ENCODE data around the gene NADK.

Gene NADK

DNA sequence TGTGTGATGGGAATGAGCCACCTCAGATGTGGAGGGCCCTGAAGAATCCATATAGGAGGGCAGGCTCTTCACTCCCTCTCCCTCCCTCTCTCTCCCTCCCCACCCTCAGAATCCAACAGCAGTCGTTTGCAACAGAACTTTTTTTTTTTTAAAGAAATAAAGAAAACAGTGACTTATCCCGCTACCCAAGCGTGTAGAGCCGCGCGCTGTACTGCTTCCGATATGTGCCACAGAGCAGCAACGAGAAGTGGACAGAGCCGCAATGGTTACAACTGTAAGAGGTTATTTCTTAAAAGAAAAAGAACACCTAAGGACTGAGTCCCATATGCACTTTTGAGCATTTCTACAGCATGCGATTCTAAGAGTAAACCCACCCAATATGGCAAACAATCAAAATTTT lies 7.4 kb upstream of the NADK start:
- no peak for DNase-seq

DNA sequence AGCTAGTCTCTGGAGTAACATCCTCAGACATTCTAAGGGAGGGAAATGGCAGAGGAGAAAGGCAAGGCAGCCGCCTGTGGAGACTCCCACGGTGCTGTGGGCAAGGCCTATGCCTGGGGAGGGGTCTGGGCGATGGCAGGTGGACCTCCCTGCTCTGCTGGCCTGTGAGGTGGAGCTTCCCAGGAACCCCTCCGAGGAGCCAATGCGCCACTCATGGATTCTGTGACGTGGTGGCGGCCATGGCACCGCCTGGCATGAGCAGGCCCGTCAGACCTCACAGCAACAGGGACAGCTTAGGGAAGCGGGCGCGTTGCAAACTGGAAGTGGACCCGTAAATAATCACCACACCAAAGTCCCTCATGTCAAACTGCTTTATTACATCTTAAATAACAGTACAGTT lies 6.7 kb upstream of the NADK start:
- DNase-seq = no peak

DNA sequence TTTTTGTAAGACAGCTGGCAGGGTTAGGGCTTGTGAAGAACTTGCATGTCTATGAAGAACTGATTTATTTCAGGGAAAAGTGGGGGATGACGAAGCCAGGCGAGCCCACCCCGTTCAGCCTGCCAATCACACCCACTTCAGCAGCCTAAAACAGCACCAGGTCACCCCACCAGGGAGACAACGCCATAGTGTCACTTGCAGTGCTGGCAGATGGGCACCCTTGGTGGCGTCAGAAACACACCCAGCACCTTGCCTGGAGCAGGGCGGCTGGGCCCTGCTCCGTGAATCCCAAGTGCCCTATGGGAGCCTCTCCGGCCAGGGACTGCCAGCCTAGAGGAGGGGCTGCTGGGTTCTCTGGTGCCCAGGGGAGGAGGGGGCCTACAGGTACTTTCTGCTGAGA lies 5.0 kb upstream of the NADK start:
- no peak for DNase-seq

DNA sequence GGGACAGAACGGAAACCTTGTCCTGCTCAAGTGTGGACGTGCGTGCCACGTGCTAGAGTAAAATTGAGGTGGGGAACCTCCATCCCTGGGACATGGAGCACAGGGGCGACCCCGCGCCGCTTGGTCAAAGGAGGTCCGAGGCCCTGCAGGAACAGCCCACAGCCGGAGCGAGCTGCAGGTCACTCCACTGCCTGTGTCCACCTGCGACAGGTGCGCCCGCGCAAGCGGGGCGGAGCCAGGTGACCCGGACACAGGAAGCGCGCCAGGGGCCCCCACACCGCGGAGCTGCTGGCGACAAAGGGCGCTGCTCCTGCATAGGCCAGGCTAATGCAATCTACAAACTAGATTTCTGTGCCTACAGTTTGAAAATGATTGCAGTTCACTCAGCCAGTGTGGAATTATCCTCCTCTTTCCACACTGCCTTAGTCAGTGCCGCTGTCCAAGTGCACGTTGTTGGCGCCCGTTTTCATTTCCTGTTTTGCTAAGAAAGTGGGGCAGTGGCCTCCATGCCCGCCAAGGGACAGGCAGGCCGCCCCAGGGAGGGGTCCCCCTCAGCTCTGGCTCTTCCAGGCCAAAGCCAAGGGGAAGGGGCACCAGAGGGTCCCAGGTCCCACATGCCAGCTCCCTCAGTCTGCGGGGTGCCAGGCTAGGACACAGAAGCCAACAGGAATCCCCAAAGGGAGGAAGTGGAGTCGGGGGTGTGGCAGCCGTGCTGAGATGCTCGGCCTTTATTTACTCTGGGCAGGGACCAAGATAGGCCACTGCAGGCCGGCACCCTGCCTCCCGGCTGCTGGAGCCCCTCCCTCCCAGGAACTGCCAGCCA lies 4.3 kb upstream of the NADK start:
- DNase-seq = peak; percentile 17

DNA sequence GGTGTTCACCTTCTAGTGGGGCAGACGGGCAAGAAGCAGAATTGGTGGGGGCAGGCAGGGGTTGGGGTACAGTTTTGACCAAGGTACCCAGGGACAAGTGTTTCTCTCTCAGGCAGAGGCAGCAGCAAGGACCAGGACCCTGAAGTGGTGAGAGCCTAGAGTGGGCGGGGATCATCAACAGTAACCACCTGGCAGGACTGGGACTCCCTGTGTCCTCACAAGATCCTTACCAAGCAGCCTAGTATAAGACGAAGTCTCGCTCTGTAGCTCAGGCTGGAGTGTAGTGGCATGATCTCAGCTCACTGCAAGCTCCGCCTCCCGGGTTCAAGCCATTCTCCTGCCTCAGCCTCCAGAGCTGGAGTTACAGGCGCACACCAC lies 3.2 kb upstream of the NADK start:
- DNase-seq = no peak

DNA sequence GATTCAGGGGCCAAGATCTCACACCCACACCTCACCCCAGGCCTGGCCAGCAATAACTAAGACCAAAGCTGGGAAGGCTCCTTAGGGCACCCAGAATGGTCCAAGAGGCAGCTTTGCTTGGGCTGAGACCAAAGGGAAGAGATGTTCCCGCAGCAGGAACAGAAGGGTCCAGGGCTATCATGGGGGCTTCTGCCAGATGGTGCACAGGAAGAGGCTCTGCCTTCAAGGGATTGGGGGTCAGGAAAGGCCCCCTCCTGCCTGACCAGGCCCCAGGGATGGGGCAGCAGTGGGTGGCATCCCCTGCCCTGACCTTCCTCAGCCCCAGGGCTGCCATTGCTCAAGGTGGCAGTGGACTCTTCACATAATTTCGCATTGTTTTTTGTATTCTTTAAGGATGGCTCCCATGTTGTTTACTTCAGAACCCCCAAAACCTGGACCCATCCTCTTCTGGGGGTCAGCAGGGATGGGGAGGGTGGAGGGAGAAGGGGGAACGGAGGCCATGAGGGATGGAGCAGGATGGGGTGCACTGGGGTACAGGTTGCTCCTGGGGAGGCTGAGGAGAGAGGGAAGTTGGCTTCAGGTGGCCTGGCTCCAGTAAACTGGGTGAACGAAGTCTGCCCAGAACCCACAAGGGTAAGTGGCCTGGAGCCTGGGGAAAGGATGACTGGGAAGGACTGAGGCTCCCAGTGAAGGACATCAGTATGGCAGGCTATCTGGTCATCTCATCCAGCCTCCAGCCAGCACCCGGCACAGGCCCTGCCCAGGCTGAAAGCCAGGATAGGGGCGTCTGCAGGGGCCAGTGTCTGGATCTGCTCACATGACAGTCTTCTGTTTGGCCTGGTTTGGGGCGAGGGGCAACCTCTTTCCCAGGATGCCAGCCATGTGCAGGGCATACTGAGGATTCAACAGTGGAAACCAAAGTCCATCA lies 2.6 kb upstream of the NADK start:
- no peak for DNase-seq

DNA sequence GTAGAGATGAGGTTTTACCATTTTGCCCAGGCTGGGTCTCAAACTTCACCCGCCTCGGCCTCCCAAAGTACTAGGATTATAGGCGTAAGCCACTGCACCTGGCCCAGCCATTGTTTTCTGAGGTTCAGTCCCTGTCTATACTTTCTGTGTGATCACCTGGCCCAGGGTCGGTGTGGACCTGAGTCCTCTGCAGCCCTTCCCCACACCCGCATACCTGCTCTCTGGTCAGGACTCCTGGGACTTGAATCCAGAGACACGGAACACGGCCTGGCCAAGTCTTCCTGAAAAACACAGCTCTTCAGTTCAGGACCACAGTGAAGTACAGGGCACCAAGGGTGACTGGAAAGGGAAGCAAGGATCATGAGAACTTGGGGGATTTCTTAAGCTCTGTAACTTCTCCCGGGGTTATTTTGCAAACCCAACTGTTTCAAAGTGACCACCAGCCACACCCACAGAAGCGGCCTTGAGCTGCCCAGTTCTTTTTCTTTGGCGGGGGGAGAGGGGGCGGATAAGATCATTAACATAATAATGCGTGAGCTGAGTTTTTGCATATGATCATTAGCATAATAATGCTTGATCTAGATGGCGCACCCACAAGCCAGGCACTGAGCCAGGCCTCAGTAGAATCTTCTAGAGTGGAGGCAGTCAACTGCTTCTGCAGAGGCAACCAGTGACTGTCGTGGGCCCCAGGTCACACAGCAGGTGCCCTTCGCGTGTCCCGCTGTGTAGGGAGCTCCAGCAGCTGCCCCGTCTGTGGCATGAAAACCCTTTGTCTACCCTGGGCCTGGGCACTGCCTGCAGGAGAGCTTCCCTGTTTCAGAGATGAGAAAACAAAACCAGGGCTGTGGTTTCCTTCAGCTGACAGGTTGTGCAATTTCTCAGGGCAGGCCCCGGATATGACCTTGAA lies 1.7 kb upstream of the NADK start:
- DNase-seq = no peak

DNA sequence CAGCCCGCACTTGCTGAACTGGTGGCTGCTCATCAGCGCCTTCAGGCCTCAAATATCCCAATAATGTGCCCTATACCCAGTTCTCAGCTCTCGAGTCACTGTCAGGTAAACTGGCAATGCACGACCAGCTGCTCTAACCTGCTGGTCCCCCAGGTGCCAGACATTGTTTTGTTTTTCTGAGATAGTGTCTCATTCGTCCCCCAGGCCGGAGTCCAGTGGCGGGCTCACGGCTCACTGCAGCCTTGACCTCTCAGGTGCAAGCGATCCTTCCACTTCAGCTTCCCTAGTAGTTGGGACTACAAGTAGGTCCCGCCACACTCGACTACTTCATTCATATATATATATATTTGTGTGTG lies 1.0 kb upstream of the NADK start:
- DNase-seq = no peak

DNA sequence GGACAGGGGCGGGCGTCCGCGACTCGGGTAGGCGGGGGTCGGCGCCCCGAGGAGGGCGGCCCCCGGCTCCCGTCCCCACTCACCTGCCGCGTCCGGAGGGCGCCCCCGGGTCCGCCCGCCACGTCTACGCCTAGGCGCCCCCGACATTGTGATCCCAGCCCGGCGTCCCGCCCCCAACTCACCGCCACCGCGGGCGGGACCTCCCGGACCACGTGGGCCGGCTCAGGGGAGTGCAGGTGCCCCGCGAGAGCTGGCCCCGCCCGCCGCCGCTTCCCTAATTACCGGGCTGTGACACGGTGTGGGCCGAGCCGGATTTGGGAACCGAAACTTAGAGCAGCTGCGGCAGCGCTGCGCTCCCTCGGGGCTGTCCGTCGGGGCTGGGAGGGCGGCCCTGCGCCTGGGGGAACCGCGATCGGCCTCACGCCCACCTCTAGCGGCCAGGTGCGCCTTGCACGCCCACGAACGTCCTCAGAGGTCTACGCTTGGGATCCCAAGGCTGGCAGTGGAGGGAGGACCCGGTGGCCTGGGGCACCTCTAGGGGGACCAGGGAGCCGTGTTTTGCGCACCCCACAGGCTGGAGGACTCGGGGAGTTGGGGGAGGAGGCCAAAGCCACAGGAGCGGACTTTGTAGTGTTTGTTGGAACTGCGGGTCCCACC lies 521 bp upstream of the NADK start:
- DNase-seq = peak; percentile 10

DNA sequence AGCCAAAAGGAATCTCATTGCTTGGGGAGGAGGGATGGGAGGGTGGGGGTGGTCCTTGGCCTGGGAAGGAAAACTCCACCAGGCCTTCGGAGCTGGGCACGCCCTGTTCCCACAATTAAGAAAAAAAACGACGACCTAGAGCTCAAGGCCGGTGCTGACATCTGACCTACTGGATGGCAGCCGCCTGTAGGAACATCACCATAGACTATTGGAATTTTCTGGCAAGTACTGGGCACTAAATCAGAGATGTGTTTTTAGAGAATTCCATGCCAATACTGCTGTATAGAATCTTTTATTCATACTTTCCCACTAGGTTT lies 729 bp downstream of the NADK start:
- no peak for DNase-seq

DNA sequence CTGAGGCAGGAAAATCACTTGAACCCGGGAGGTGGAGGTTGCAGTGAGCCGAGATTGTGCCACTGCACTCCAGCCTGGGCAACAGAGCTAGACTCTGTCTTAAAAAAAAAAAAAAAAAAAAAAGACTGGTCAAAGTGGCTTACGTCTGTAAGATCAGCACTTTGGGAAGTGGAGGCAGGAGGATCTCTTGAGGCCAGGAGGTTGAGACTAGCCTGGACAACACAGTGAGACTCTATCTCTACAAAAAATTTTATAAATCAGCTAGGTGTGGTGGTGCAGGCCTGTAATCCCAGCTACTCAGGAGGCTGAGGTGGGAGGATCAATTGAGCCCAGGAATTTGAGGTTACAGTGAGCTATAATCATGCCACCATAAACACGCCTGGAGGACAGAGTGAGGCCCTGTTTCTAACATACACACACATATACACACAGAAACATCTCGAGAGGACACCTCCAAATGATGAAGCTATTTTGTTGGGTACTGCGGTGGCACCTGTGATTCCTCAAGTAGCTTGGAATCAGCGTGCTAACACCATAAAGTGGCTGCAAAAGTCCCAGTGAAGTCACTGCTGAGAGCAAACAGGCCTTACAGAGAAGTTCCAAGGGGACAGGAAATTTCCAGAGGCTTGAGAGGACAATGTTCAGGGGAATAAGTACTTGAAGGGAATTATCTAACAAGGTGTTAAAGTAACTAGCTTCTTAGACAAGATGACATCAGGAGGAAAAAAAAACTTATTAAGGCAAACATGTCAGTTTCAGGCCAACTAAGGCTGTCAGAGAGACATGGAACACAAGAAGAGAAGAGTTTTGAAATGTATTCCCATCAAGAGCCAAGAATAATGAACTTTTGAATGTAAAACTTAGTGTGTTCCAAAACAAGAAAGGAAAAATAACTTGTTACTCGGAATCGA lies 1.3 kb downstream of the NADK start:
- no peak for DNase-seq

DNA sequence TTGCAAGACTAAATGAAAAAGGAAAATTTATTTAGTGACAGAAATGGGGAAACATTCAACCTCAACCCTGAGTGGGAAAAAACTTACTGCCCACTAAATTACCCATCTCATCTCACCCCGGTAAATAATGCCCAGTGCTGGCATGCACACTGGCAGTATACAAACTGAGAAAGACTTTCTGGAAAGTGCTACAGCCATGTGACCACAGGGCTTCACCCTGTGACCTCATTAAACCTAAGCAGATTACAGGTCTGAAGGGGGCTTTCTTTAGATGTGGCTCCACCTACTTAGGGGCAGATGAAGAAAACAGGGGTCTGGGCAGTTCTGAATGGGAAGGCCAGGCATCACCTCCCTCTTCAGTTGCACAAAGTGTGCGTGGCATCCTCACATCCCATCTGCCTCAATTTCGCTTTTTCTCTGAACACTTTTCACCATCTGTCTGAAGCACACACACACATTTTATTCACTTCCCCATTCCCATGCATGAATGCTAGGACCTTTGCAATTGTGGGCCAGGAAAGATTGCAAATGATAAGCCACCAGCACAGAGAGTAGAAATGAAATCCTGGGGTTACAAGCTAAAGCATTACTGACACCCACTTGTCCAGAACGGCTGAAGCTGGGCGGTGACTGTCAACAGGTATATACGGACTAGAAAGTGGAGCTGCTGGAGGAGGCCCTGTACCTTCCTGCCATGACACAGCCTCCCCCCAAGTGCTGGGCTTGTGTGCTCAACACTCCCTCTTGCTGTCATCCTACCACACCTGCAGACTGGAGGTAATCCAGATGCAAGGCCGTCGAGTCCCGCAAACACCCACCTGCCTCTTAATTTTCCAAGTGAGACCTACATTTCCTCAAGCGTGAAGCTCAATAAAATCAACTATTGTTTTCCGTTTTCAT lies 2.7 kb downstream of the NADK start:
- DNase-seq = no peak

DNA sequence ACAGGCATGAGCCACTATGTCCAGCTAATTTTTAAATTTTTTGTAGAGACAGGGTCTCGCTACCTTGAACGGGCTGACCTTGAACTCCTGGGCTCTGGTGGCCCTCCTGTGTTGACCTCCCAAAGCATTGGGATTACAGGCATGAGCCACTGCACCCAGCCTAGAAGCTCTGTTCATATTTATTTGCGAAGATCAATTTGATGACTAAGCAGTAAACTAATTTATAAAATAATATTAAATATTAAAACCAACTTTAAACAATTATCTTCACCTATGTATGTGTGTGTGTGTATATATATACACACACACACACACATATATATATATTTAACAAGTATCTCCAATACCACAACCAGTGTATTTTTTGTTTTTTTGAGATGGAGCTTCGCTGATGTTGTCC lies 4.4 kb downstream of the NADK start:
- no peak for DNase-seq

DNA sequence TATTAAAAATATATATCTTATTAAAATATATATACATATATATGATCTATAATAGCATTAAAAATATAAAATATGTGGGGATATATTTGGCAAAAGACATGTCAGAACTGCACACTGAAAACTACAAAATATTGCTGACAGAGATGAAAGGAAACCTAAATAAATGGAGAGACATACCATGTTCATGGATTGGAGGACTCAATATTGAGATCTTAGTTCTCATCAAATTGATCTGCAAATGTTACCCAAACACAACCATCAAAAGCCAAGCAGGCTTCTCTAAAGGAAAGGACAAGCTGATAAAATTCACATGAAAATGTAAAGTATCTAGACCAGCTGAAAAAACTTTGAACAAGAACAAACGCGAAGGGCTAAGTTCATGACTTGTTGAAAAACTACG lies 7.2 kb downstream of the NADK start:
- no peak for DNase-seq

DNA sequence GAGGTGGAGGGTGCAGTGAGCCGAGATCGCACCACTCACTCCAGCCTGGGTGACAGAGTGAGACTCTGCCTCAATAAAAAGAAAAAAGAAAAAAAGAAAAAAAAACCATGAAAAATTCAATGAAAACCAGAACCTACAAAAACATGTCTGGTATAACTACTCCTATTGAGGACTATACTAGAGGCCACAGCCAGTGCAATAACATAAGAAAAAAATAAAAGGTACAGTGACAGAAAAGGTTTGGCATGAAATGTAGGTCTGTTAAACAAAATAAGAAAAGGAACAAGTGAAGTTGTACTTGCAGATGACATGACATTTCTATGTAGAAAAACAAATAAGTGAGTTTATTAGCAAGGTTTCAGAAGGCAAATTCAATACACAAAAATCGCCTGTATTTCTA lies 8.2 kb downstream of the NADK start:
- no peak for DNase-seq

DNA sequence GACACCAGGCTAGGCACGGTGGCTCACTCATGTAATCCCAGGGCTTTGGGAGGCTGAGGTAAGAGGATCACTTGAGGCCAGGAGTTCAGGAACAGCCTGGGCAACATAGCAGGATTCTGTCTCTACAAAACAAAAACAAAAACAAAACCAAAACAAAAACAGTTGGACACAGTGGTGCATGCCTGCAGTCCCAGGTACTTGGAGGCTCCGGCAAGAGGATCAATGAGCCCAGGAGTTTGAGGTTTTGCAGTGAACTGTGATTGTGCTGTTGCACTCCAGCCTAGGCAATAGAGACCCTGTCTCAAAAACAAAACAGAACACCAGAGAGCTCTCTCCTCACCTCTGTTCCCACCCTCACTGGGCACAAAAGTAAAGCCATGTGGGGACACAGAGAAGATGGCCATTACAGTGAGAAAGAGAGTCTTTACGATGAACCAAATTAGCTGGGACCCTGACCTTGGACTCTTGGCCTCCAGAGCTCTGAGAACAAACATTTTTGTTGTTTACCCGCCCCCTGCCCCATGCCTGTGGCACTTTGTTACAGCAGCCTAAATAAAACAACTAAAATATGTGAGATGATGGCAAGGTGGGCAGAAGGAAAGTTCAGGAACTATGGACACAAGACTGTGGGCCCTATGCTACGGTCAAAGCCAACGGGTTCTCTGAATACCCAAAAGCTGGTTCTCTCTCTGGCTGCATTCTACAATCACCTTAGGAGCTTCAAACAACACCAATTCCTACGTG lies 9.8 kb downstream of the NADK start:
- no peak for DNase-seq

DNA sequence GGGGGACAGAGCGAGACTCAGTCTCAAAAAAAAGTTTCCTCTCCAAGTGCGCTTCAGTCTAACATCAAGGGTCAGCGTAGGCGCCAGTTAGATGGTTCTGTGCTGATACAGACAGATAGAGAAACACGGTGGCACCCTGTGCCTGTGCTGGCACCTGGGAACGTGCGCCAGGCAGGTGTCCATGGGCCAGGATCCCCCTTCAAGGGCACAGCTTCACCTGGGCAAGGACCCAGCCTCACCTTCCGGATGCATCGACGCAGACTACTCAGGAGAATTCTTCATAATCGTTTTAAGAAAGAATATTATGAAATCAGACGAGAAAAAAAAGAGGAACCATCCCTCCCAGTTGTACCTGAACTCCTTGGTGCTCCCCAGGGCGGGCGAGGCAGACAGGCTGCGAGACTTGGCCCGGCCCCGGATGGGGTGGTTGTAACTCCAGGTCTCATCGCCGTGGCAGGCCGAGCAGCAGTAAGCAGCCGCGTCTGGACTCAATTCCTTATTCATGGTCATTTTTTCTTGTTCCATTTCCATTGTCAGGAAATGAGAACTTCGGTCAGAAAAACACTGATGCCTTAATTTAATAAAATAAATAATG lies 13.3 kb downstream of the NADK start:
- DNase-seq = no peak

DNA sequence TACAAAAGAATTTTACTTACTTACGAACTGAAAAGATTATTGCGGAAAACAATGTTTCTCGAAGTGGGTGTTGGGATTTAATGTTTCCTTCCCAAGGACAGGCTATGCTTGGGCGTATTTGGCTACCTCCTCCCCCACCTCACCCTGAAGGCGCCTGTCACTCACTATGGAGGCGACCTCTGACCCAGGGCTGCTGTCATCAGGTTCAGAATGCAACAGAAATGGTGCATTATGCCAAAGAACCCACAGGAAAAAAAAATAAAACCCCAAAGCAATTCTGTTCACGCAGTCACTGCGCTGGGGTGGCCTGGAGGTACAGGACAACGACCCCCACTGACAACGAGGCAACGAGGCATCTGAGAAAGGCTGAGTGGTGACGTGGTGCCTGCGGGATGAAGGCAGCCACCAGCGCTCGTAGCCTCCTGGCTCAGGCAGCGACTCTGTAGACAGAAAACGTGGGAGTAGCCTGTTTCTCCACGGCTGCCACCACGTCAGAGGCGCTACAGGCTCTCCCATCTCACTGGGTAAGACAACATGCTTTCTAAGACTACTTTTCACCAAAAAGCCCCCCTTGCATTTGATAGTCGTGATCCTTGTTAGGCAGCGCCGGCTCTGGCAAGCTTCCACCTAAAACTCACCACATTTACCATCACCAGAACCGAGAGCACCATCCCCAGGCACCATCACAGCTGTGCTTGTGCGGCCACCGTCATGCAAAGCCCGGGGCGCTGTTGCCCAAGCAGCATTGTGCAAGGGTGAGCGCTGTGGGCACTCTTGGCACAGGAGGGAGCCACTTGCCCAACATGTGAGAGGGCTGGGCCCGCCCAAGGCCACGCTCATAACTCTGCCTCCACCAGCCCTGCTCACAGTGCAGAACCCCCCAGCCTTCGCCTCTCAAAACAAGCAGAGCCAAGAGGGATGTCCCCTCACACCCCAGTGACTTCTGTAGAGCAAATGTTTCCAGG lies 14.3 kb downstream of the NADK start:
- DNase-seq = no peak

Measured in NCI-H187 treated with DMSO at 0.1 percent for 48 hours (cell line).